Pancreas (tissue), 10 donors: ENCODE measurements around the gene MAJIN. TPM values are rescaled to one million over a fixed set of nuclear protein-coding genes. Genes with fewer than 3 reads are reported as not detected.

ENCODE experiments used
- ATAC-seq, 4 donors: fragments of 200-7000 bp; cut with Tn5 transposase; one replicate each; pipeline versions ENCODE4 v1.8.0 to v1.9.1; 2020; ENCODE audit warnings: mild to moderate bottlenecking in 4 of 4, moderate library complexity in 4 of 4
- DNase-seq, 6 donors: peaks; one replicate each; pipeline ENCODE4 v3.0.0-alpha.2; 2020
- FAIRE-seq: peaks from 2 replicates; lab custom pipeline; 2012; peaks lifted over from hg19 to GRCh38; lab: Jason Lieb, UNC
- H3K27ac ChIP-seq, 4 donors: fragments of 200-600 bp; sonication (generic); 1 replicate in 3 of 4; 2 replicates in 1 of 4; pipeline versions ENCODE4 v1.5.0 to v1.8.0; 2020
- H3K27me3 ChIP-seq, 4 donors: fragments of 200-600 bp; one replicate each; pipeline ENCODE4 v1.8.0; 2021
- H3K36me3 ChIP-seq, 3 donors: fragments of 200-600 bp; sonication (generic) in 1 of 3; one replicate each; pipeline versions ENCODE4 v1.5.0 to v1.8.0; 2020 to 2021
- H3K4me1 ChIP-seq, 3 donors: fragments of 200-600 bp; one replicate each; pipeline ENCODE4 v1.8.0; 2021
- H3K4me3 ChIP-seq, 4 donors: fragments of 200-600 bp; sonication (generic) in 2 of 4; one replicate each; pipeline versions ENCODE4 v1.5.0 to v1.8.0; 2020 to 2021
- H3K9me3 ChIP-seq, 4 donors: fragments of 200-600 bp; one replicate each; pipeline ENCODE4 v1.8.0; 2021
- WGBS, 2 donors: extraction: QIAGEN DNeasy Blood & Tissue Kit; methylation state at CpG; one replicate each; pipeline ENCODE4 v1.1.7; 2013; 5-methylcytosine and 5-hydroxymethylcytosine counted together
- intact Hi-C, 3 donors: fragments of 100-400 bp; cut with DNase I; formaldehyde crosslinking; loops; one replicate each; pipeline versions ENCODE4 v1.11.1 to v1.14.2; 2022
- polyA plus RNA-seq, 2 donors: library from polyadenylated mRNA; stranded (reverse); fragments of 200-250 nt; gene quantifications; one replicate each; pipeline ENCODE4 v1.2.3, GENCODE V29; 2013
- total RNA-seq, 6 donors: library from RNA; stranded (reverse); fragmentation: NEBNext Ultra II Directional in 4 of 6; extraction: Animal tissue kit (Norgen Biotek cat#: 25700) in 4 of 6; gene quantifications; one replicate each; pipeline versions ENCODE4 v1.2.1 to v1.2.4, GENCODE V29; 2021 to 2023
- TF ChIP-seq, protein P1 (sequence below), 4 donors: fragments of 200-600 bp; sonication (generic) in 3 of 4; IDR thresholded peaks; one replicate each; pipeline versions ENCODE4 v1.5.0 to v1.8.0; 2021; ENCODE audit warnings: antibody characterized with exemption in 4 of 4
- donor health status: healthy with polysubstance abuse.
- donor health status: DM: no; HTN: no; CAD: no; lungs with moderate emphysema.
- donor health status: DM: no; HTN: no; CAD: no.
- donor health status: control.
- donor health status: control.
- donor health status: Bipolar disorder and iron deficiency.
- donor health status: DM: yes; HTN: yes; CAD: no.
- donor health status: DM: no; HTN: no; CAD: no.
- donor health status: DM: no; HTN: no; CAD: no.
- donor health status: DM: yes; HTN: yes; CAD: no.

MAJIN gene
- total and polyA plus RNA-seq, 8 donors: 0.14 to 0.47 (median 0.26) TPM; not detected in 3

DNA sequence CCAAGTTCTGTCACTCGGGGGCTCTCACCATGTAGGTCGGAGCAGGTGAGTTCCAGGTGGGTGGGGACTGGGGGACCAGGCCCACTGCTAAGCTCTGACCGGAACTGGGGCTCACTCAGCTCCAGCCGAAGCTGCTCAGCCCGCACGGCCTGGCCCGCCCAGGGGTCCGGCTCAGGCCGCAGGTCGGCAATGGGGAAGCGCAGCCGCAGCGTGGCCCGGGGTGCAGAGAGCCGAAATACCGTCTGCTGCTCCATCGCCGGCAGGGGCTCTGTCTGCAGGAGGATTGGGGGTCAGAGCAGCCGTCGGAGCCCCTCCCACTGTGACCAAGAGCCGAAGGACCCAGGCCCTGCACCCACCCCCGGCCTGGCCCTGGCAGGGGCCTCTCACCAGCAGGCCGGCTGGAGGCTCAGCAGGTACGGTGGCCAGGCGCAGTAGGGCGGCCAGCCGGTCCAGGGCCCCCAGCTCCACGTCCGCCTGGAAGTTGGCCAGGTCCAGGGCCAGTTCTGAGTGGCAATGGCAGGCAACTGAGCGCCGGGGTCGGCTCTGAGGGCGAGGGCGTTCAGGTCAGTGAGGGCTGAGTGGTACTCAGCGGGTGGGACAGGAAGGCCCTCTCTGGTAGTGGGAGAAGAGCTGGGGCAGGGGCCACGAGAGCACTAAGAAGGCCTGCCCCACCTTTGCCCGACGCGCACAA lies 62.1 kb downstream of the MAJIN start:
- Histone ChIP-seq H3K27ac (no peak overlapping the region), H3K4me1 (no peaks in the 10 kb centered on the region), H3K9me3 (no peaks in the 10 kb centered on the region), H3K4me3 (no peak overlapping the region), H3K27me3 (no peaks in the 10 kb centered on the region), H3K36me3 (peaks cover 9 to 82% (median 48%) of the 10 kb centered on the region in 3 donors)
- DNase-seq (peak in 2 of 6 donors; percentile 54 to 79), FAIRE-seq (no peak), ATAC-seq (no peak)
- TF ChIP-seq, protein P1, sequence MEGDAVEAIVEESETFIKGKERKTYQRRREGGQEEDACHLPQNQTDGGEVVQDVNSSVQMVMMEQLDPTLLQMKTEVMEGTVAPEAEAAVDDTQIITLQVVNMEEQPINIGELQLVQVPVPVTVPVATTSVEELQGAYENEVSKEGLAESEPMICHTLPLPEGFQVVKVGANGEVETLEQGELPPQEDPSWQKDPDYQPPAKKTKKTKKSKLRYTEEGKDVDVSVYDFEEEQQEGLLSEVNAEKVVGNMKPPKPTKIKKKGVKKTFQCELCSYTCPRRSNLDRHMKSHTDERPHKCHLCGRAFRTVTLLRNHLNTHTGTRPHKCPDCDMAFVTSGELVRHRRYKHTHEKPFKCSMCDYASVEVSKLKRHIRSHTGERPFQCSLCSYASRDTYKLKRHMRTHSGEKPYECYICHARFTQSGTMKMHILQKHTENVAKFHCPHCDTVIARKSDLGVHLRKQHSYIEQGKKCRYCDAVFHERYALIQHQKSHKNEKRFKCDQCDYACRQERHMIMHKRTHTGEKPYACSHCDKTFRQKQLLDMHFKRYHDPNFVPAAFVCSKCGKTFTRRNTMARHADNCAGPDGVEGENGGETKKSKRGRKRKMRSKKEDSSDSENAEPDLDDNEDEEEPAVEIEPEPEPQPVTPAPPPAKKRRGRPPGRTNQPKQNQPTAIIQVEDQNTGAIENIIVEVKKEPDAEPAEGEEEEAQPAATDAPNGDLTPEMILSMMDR (IDR thresholded peaks at IDR 0.05): no peak
- 89 to 91% methylated on average over 36 to 39 of the region's 39 CpGs for WGBS, 2 donors
- intact Hi-C loops: no loop called here

DNA sequence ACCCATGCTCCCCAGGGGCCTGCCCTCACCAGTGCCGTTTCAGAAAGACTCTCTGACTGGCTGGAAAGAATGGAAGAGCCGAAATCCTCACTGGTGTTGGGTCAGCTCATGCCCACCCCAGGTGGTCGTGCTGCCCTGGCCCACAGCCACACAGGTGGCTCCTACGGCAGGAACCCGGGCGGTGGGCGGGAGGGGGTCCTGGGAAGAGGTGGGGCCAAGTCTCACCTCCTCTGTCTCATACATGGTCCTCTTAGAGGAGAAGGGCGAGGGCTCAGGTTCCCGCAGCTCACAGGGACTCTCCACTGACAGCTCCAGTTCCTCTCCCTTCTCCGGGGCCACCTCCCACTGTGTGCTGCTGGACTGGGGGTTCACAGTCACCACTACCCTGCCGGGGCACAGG lies 63.1 kb downstream of the MAJIN start:
- no peaks in the 10 kb centered on the region for H3K27me3 ChIP-seq
- H3K36me3 ChIP-seq: peaks cover 9 to 77% (median 49%) of the 10 kb centered on the region in 3 donors
- DNase-seq: peak in 1 of 6 donors; percentile 49
- no peak for FAIRE-seq
- no peaks in the 10 kb centered on the region for H3K4me1 ChIP-seq
- H3K27ac ChIP-seq: no peak overlapping the region
- 88 to 90% methylated on average over 11 of the region's 11 CpGs for WGBS, 2 donors
- no peaks in the 10 kb centered on the region for H3K9me3 ChIP-seq
- TF ChIP-seq, protein P1 (IDR thresholded peaks at IDR 0.05): no peak
- intact Hi-C loops: no loop called here
- no peak for ATAC-seq
- no peak overlapping the region for H3K4me3 ChIP-seq

- Histone ChIP-seq H3K27me3 (no peaks in the 10 kb centered on the region), H3K4me1 (no peaks in the 10 kb centered on the region), H3K27ac (no peak overlapping the region), H3K9me3 (no peaks in the 10 kb centered on the region), H3K4me3 (no peak overlapping the region), H3K36me3 (peaks cover 9 to 76% (median 42%) of the 10 kb centered on the region in 3 donors)
- no peak for FAIRE-seq
- 95 to 100% methylated on average over 9 to 13 of the region's 13 CpGs for WGBS, 2 donors
- TF ChIP-seq, protein P1 (IDR thresholded peaks at IDR 0.05): no peak
- ATAC-seq: no peak
- DNase-seq: peak in 1 of 6 donors; percentile 62
- intact Hi-C loops: no loop called here
Measured at GRCh38 chr11:64906314-64906635, 65.6 kb downstream of the MAJIN start.

- Histone ChIP-seq H3K9me3 (no peaks in the 10 kb centered on the region), H3K36me3 (peaks cover 9 to 70% (median 38%) of the 10 kb centered on the region in 3 donors), H3K4me1 (no peaks in the 10 kb centered on the region), H3K27ac (no peak overlapping the region), H3K4me3 (no peak overlapping the region), H3K27me3 (no peaks in the 10 kb centered on the region)
- ATAC-seq (no peak), FAIRE-seq (no peak), DNase-seq (peak in 2 of 6 donors; percentile 28 to 63)
- WGBS, 2 donors: 93 to 95% methylated on average over 25 of the region's 25 CpGs
- TF ChIP-seq, protein P1 (IDR thresholded peaks at IDR 0.05): no peak
- intact Hi-C loops: no loop called here
Measured at GRCh38 chr11:64905516-64906313, 66.2 kb downstream of the MAJIN start.
